ENCODE data around the gene UST.

DNA sequence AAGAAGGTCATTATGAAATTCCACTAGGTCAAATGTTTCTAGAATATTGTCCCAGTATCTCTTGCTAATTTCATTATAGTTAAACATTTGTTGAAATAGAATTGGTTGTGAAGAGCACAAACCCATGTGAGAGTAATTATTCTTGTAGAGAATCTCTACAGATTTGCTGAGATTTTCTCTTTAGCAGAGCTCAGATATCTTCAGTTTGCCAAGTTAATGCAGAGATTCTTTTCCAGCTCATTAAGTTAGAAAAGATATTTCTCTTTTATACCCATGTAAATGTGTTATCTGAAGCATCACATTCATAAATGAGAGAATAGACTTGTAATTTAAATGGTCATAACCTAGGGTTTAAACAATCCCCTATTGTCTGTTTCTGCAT, 338.7 kb downstream of the UST start:
- TF ChIP-seq, protein P1, sequence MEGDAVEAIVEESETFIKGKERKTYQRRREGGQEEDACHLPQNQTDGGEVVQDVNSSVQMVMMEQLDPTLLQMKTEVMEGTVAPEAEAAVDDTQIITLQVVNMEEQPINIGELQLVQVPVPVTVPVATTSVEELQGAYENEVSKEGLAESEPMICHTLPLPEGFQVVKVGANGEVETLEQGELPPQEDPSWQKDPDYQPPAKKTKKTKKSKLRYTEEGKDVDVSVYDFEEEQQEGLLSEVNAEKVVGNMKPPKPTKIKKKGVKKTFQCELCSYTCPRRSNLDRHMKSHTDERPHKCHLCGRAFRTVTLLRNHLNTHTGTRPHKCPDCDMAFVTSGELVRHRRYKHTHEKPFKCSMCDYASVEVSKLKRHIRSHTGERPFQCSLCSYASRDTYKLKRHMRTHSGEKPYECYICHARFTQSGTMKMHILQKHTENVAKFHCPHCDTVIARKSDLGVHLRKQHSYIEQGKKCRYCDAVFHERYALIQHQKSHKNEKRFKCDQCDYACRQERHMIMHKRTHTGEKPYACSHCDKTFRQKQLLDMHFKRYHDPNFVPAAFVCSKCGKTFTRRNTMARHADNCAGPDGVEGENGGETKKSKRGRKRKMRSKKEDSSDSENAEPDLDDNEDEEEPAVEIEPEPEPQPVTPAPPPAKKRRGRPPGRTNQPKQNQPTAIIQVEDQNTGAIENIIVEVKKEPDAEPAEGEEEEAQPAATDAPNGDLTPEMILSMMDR (conservative IDR thresholded peaks at IDR 0.05): no peak
- no peak for TF ChIP-seq ZFX (IDR thresholded peaks at IDR 0.05)

Data from C4-2B (cell line).